Stimulated activated CD4-positive, alpha-beta T cell treated with anti-CD3 and anti-CD28 coated beads, Interleukin-12 subunit alpha, Interleukin-12 subunit beta, amount 100 ng/mL, for 24 hours (primary cell): ENCODE results near the gene SYT5.
A peak's percentile ranks its signal among the peaks of the same experiment; 100 is the strongest.
"Not testable (repeated sequence)": the region's sequence is repeated elsewhere in the genome, so short reads cannot be mapped to it uniquely, and the experiment has no call there.

Experiments used
- DNase-seq, 2 experiments: peaks; one replicate each; pipeline ENCODE4 v3.0.0-alpha.2; 2020; ENCODE audit warnings: low read depth in 2 of 2

Gene SYT5

DNA sequence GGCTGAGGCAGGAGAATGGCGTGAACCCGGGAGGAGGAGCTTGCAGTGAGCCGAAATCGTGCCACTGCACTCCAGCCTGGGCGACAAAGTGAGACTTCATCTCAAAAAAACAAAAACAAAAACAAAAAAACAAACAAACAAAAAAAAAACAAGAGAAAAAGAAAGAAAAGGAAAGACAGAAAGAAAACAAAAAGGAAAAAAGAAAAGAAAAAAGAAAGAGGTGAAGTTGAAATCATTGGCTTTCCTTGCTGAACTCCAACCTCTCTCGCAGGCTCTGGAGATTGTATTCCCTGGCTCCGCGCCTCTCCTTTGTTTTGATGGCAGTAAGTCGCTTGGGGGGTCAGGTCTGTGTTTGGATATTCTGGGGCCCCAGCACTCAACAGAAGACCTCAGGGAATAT lies 7.8 kb downstream of the SYT5 start:
- DNase-seq: not testable (repeated sequence)

DNA sequence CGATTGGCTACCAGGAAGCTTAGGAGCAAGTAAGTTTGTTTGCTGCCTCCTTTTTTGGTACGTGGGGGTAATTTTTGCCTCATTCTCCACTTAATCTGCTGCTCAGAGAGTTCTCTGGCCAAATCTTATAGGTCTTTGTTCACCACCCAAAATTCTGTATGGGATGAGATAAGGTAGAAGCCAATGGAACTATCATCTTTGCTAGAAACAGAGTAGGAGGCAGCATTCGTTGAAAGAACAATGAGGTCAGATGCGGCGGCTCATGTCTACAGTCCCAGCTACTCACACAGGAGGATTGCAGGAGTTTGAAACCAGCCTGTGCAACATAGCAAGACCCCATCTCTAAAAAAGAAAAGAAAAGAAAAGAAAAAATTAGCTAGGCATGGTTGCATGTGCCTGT lies 8.6 kb downstream of the SYT5 start:
- no peak for DNase-seq

DNA sequence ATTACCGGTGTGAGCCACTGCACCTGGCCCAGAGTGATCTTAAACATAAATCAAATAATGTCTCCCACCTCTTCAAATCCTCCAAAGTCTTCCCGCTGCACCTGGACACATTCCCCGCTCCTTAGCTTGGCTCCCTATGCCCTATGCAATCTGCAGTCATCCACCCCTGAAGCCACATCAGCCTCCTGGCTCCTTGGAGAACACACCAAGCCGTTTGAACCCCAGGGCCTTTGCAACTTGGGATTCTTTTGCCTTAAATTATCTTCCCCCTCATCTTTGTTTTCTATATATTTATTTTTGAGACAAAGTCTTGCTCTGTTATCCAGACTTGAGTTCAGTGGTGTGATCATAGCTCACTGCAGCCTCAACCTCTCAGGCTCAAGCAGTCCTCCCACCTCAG lies 11.0 kb downstream of the SYT5 start:
- DNase-seq: no peak

- peak; percentile 59 to 77 for DNase-seq
Observed at GRCh38 chr19:55166530-55167268, 13.4 kb downstream of the SYT5 start, which contains the start of gene DNAAF3. DNAAF3 (minus strand) TSS chr19:55166613; CDS start chr19:55166413, 200 bp downstream.

- DNase-seq: peak in 1 of 2 experiments; percentile 37
Observed at GRCh38 chr19:55165952-55166529, 14.0 kb downstream of the SYT5 start.

GRCh38 chr19:55161571-55162322 lies 18.3 kb downstream of the SYT5 start:
- no peak for DNase-seq

- DNase-seq: no peak
Observed at GRCh38 chr19:55160986-55161365, 19.1 kb downstream of the SYT5 start.

- peak; percentile 80 to 91 for DNase-seq
Observed at GRCh38 chr19:55160128-55160985, 19.7 kb downstream of the SYT5 start.

GRCh38 chr19:55158848-55159749 lies 21.0 kb downstream of the SYT5 start:
- no peak for DNase-seq

GRCh38 chr19:55158423-55158822 lies 21.7 kb downstream of the SYT5 start:
- no peak for DNase-seq

DNA sequence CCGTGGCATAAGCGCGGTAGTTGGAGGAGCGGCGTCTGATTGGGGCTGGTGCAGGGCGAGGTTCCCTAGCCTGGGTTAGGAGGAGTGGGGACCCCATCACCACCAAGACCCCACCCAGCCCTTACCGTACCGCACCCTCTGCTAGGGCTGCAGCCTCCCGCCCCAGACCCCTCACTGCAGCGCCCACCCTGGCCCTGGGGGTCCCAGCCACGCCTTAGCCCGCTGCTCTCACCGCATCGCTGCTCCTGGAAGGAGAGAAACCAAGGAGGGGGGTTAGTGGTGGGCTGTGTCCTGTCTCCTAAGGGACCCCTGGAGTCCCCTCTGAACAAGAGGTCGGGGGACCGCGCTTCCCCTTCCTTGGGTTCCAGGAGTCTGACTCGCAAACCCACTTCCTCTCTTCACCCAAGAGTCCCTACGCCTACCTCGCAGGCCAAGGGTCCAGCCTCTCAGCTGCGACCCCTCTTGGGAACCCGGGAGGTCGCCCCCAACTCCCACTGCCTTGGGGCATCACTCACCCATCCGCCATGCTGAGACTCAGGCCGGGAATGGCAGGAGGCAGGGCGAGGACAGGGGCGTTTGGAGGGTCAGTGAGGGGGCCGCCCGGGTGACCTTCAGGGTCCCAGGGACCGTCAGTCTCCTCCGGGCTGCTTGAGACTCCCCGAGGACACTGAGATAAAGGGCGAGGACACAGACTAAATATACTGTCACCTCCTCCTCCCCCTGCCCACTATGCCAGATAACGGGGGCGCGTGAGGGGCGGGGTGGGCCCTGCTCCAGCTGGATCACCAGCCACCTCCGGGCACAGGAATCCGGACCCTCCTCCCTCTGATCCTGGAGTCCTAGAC lies 22.8 kb downstream of the SYT5 start, which contains the start of gene TNNI3:
TSS of gene TNNI3 (minus strand) at position 669 of the 845 bp plus-strand sequence. CDS start at position 526, 143 bp downstream.
- no peak for DNase-seq

DNA sequence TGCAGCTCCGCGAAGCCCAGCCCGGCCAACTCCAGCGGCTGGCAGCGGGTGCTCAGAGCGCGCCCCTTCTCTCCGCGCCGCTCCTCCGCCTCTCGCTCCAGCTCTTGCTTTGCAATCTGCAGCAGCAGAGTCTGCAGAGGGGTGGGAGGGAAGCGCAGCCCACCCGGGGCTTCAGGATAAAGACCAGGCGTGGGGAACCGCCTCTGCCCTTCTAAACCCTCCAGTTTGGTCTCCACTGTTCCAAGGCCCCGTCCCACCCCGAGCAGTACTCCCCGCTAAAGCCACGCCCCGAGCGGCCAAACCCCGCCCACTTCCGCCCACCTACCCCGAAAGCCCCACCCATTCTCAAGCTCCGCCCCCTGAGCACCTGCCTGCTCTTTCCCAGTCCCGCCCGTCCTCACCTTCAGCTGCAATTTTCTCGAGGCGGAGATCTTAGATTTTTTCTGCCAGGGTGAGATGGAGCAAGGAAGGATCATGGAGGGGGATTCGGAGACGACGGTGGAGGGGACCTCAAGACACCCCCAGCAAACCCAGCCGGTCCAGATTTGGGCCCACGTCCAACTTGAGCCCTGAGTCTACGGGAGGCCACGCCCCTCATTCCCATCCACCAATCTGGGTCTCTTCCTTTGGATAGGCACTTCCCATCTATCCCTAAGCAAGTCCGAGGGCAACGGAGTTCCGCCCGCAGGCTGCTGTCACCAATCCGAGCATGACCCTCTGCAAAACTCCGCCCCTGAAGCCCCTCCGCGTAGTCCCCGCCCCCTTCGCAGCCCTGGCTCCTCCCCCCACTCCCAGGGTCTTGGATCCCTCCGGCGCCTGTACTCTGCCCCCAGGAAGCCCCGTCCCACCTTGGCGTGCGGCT lies 23.7 kb downstream of the SYT5 start:
- DNase-seq: peak in 1 of 2 experiments; percentile 32

- not testable (repeated sequence) for DNase-seq
Observed at GRCh38 chr19:55155784-55156183, 24.3 kb downstream of the SYT5 start.

DNA sequence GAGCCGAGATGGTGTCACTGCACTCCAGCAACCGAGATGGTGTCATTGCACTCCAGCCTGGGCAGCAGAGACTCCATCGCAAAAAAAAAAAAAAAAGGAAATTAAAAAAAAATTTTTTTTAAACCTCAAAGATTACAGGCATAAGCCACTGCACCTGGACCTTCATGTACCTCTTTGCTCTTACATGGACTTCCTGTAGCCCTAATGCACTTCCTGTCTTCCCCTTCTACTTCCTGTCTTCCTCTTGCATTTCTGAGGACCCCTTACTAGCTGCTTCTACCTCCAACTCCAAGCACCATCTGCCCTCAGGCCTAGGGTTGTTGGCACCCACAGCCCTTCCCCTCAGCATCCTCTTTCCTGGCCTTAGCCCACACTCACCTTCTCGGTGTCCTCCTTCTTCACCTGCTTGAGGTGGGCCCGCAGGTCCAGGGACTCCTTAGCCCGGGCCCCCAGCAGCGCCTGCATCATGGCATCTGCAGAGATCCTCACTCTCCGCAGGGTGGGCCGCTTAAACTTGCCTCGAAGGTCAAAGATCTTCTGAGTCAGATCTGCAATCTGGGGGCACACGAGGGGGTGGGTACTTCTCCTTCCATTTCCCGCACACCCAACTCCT lies 26.3 kb downstream of the SYT5 start:
- no peak for DNase-seq

GRCh38 chr19:55152017-55152416 lies 28.1 kb downstream of the SYT5 start:
- DNase-seq: no peak

DNA sequence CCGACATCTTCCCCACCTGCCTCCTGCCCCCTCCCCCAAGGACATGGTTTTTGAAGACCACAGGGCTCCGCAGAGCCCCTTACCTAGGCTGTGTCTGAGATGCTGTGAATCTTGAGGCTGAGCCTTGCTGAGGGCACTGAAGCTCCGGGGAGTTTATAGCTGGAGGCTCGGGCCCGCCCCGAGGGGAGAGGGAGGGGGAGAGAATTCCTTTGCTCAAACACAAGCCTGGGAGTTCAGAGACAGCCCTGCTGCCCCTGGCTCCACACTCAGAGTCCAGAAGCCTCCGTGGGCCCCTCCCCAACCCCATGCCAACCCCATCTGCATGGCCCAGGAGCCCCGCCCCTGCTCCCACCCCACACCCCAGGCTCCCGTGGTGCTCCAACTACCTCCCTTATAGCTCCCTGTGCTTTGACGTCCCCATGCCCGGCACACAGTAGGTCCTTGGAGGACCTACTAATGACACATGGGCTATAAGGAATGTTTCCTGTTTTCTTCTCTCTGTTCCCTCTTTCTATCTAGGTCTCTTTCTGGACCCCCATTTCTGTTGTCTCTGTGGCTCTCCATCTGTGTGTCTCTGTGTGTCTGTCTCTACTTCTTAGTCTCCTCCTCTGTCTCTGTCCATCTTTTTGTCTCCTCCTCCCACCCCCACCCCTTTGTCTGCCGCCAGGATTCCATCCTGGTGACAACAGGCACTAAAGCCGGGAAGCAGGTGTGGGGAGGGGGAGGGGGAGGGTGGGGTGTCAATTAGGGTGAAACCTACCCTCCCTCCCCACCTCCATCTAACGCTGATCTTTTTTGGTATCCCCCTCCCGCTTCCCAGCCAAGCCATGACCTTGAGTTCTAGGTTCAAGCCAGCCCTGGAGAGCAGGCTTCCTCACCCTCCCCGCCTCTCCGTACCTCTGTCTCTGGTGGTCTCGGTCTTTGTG lies 30.7 kb downstream of the SYT5 start, which contains the start of gene TNNT1:
TSS of gene TNNT1 (minus strand) at position 129 of the 926 bp plus-strand sequence. CDS start 2,049 bp downstream, outside the sequence.
- no peak for DNase-seq
